CD4-positive, alpha-beta T cell treated with Interleukin-17A for 1 hour (primary cell): ENCODE measurements around the gene PAPOLB.

Source experiments
- DNase-seq: peaks from one replicate; pipeline ENCODE4 v3.0.0-alpha.2; 2020

PAPOLB gene

DNA sequence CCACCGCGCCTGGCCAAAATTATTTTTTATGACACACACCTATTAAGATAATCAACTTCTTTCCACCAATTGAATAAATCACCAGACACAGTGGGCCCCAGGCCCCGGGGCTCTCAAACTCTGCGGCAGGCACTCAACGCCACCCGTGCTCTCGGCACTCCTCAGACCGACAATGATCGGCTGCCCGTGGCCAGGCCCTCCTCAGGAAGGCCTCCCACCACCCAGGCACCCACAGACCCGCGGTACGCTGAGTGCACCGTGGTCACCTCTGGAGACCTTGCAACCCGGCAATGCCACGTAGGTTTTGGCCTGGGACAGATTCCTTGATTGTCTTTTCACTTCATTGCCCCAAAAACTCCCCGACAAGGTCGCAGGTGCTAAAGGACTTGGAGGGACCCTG, 14.8 kb upstream of the PAPOLB start:
- no peak for DNase-seq

DNA sequence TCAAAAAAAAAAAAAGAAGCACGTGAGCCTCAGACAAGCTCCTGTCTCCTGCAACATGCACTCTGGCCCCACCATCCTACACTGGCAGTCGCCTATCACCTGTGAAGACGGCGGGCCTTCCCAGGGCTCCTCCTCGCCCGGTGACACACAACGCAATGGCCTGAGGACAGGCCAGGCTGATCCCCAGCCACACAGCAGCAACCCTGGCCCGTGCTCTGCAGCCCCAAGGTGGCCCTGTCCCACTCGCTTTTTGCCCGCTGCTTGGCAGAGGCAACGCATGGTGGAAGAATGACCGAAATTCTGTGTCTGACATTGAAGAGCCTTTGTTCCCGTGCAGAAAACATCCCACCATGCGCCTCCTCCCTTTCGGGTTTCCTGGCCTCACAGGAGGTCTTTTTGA, 13.6 kb upstream of the PAPOLB start:
- no peak for DNase-seq

DNA sequence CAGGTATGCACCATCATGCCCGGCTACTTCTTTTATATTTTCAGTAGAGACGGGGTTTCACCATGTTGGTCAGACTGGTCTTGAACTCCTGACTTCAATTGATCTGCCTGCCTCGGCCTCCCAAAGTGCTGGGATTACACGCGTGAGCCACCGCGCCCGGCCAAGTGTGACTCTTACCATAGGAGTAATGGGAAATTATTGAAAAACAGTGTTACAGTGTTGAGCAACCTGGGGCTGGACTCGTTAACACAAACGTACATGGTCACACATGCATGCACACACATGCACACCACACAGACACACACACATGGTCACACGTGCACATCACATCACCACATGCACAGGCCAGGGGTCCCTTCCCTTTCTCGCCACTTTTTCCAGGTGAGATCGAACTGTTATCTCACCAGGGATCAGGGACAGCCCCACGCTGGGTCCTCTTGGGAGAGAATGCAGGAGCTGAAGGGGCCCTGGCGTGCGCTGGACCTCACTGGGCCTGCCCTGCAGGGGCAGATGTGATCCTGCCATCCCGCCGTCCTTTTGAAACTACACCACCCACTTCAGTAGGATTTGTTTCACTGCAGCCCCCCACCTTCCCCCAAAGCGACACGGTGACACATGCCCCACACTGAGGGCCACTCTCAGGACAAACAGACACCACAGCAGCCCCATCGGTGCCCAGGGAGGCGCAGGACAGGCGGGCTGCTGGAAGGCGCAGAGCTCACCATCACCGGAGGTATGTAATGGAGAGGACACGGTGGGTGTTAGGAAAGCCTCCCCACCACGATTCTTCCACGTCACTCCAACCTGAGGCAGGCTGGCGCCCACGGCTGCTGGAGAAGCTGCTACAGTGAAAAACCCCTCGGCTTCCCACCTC, 11.5 kb upstream of the PAPOLB start:
- no peak for DNase-seq

DNA sequence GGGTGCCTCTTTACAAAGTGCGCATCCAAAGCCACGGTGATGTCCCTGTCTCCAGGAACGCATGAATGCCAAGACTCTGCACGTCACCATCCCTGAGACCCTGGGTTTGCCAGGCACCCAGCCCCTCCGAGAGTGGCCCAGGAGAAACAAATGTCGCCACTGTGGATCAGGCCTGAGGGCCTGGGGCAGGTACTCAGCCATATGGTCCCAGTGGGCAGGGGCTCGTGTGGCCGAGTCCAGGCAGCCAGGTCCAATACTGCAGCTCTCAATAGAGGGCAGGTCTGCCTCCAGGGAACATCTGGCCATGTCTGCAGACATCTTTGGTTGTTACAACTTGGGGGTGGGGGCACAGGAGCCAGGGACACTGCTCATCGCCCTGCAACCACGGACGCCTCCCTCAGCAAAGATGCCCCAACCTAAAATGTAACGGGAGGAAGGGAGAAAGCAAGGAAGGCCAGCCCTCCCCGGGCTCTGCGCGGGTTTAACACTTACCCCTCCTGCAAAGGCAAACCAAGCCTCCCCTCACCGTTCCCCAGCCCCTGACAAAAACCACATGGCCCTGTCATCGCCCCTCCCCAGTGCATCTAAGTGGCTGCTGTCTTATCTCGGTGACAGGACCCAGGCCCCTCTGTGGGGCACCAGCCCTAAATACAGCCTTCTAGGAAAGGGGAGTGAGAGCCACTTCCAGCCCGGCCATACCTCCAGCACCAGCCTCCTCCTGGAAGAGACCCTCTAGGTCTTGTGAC, 10.3 kb upstream of the PAPOLB start:
- DNase-seq: no peak

DNA sequence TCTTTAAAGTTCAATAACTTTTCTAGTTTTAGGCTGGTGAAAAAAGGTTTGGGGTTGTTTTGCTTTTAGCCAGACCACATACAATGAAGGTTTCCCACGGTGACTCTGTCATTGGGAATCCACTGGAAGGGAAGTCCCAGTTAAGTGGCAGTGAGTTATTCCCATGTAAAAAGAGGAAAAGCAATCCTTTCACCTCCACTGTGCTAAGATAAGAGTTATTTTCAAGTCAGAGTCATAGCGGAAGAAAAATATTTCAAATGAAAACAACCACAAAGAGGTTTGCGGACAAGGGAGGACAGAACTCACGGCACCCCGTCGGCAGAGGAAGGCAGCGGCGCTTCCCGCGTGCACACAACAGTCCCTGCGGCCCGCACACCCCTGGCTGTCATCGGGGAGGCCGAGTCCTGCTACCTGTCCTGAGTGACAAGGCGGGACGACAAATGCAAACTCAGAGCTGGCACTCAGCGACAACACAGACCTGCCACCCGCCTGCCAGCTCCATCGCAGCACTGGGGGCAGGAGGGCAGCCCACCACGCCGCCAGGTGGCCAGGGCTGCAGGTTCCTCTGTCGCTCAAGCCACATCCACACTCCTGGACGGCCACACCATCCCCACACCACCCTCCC, 9.3 kb upstream of the PAPOLB start:
- DNase-seq: no peak

DNA sequence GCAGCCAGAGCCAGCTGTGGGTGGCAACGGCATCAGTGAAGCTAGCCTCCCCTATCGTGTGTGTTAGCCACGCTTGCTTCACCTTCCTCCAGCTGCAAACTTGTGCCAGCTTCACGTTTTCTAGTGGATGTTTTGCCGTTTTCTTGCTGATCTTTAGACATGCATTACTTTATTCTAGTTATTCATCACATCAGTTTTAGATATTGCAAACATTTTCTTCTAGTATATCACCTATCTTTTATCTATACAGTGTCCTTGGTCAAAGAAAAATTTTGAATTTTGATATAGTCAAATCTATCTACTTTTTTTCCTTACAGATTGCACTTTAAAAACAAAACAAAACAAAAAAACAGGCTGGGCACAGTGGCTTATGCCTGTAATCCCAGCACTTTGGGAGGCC, 6.7 kb upstream of the PAPOLB start:
- no peak for DNase-seq

DNA sequence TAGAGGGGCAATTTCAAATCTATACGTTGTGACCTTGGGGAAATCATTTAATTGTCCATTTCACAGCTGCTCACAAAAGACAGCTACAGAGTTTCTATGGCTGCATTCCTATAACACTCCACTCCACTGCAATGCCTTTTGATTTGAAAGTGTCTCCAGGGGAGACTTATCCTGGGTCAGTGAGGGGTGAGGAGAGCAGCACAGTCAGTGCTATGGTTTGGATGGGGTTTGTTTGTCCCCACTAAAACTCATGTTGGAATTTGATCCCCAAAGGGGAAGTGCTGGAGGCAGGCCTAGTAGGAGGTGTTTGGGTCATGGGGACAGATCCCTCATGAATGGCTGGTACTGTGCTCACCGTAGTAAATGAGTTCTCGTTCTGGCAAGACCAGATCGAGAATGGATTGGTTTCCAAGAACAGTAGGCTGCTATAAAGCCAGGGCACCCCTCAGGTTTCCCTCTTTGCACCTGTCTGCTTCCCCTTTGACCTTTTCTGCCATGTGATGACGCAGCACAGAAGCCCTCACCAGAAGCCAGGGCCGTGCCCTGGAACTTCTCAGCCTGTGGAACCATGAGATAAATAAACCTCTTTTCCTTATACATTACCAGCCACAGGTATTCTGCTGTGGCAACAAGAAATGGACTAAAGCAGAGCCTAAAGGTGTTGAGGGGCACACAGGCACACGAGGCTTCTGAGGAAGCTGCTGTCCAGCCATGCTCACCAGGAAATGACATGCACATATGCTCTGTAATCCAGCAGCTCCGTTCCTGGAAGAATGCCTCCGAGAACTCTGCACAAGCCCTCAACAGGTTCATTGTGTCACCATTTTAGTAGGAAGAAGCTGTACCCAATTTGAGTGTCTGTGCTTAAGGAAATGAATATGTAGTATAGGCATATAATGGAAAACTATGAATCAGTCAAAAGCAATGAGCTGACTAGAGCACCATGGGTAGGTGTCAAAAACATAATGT, 5.0 kb upstream of the PAPOLB start:
- DNase-seq: no peak

DNA sequence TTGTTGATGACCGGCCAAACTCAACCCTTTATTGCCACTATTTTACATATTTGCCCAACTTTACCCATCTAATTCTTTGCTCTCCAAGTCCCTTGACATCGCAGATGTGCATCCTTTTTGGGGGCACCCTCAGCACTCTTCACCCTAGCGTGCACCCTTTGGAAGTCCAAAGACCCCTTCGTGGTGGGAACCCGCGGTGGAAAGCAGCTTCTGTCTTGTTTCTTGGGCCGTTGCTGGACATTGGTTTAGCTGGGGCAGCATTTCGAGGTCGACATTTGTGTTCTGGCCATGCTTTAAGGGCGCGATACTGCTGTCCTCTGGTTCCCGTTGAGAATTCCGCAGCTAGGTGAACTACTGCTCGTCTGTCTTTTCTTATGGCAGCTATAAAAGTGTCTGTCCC, 326 bp upstream of the PAPOLB start:
- DNase-seq: no peak

DNA sequence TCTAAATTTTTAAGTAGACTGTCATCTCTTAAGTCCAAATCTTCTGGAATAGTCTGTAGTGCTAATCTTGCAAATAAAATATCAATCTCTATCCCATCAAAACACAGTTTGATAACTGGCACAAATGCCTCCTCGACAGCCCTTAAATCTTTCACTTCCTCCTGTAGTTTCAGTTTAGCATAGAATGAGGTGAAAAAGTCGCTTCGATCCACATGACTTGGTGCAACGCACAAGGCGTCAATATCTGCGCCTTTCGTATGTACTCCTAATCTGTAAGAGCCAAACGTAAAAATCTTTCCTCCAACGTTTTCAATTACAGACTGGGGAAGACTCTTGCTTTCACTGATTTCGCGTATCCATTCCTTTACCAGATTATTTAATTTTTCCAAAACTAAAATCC, 603 bp downstream of the PAPOLB start:
- no peak for DNase-seq

DNA sequence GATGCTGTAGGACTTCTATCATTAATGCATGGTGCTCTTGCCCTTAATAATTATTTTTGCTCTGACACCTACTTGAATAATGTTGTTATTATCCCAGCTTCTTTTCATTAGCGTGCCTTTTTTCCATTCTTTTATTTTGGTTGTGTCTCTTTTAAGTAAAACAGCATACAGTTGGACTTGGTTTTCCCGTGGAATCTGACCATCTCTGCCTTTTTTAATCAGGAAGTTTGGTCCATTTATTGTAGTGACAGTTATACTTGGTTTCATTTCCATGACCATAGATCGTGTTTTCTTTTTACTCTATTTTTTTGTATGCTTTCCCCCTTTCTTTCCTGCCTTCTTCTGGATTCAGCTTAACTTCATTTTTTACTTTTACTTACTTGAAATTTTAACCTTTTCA, 4.6 kb downstream of the PAPOLB start:
- DNase-seq: no peak

DNA sequence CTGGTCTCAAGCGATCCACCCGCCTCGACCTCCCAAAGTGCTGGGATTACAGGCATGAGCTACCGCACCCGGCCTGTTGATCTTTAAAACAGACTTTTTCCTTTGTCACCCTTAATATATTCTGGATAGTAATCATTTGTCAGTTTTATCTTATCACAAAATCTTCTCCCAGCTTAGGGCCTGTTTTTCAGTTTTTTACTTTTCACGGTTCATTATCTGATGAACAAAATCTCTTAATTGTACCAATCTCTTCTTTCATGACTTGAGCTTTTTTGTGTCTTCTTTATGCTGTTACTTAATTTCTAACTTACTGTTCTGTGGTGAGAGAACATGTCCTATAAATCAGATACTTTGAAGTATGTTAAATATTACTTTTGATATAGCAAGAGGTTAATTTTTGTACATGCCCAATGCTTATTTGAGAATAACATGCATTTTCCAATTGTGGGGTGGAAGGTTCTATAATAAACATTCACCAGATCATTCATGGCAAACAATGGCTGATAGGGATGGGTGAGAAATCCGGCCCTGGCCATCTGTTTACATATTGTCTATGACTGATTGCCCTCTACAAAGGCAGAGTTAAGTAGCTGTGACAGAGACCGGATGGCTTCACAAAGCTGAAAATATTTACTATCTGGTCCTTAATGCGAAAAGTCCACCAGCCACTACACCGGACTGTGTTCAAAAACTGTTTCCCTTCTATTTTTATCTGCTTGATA, 5.3 kb downstream of the PAPOLB start:
- no peak for DNase-seq

DNA sequence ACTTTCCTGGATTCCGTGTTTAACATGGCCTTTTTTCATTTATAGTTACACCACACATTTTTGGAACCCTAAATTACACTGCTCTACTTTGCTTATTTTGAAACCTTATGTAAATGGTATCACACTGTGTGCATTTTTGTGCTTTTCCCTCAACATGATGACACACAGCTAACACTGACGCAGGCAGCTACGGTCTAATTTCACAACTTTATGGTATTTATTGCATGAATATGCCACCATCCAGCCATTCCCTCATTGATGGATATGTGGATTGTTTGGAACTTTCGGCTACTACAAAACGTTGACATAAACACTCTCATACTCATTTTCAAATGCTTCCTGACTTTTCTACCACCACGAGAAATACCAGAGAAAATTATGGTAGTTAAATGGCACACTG, 6.9 kb downstream of the PAPOLB start:
- DNase-seq: no peak

DNA sequence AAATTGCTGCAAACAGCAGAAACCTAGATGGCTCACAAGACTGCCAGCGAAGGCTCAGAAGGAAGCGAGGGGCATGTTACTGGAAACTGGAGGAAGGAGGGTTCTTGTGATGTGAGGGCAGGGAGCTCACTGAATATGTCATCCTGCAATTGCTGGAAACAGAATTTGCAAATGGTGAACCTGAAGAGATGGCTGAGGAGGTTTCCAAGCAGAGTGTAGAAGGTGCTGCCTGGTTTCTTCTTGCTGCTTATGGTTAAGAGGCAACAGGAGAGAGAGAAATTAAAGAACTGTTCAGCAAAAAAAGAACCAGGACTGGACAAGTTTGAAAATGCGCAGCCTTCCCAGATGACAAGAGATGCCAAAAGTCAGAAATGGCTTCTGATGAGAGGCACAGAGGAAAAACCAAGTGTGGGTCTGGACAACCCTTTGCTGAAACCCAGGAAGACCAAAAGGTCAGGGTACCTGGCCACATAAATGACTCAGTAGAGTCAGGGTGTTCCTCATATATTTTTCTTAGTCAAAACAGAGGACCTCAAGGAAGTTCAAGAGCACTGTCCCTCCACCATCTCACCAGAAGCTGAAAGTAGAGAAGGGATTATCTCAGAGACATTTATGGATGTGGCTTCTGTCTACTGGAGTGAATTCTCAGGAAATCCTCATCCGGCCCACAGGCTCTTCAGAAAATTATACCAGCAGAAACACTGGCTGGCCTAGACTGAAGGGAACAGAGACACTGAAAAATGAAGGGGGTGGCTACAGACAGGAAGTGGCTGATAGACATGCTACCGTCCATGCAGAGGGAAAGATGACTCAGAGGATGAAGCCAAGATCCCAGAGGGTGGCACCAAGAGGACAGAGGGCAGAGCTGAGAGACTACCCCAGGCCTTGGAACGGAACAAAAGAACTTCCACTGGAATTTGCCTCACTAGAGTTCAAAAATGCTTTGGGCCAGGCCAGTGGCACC, 10.1 kb downstream of the PAPOLB start:
- DNase-seq: no peak

DNA sequence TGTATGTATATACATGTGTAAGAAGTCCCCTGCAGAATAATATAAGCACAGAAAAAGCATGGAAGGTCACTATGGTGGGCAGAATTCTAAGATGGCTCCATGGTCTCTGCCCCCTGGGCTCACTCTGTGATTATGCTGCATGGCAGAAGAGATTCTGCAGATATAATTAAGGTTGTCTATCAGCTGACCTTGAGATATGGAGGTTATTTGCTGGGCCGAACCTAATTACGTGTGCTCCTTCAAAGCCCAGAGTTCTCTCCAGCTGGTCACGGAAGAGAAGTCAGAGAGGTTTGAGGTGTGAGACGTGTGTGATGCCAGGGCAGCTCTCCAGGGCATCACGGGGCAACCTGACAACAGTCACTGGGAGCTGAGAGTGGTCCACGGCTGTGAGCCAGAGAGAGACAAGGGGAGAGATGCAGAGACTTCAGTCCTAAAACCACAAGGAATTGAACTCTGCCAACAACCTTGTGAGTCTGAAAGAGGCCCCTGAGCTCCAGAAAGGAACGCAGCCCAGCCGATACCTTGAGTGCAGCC, 11.5 kb downstream of the PAPOLB start:
- DNase-seq: no peak

DNA sequence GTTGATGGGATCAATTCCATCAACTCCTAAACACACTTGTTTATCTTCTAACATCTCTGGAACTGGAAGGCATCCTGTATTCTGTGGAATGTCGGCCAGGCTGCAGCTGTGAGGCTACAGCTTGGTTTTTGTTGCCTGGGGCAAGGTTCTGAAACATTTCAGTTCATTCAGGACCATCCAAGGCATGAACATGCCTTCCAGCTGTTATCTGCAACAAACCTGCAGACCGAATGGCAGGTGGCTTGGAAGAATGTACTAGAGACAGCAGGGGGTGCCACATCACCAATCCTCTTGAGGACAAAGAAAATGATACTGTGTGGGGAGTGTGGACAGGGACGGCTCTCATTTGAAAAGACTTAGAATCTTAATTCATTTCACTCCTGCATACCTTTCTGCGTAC, 12.4 kb downstream of the PAPOLB start:
- DNase-seq: peak; percentile 20

DNA sequence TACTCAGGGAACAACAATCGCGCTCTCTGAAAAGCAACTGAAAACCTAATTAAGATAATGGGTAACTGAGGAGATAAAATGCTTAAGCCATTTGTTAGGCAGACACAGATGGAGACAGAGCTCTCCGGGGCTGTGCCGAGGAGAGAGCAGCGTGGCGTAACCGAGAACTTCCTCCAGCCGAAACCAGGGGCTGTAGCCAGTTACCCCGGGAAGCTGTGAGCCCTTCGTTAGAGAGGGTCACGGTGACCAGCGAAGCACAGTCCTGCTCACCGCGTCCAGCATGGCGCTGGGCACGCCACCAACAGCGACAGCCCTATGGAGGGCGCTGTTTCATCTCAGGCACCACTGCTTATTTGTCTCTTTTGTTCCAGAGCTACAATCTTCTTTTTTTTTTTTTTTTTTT, 16.1 kb downstream of the PAPOLB start:
- DNase-seq: no peak

DNA sequence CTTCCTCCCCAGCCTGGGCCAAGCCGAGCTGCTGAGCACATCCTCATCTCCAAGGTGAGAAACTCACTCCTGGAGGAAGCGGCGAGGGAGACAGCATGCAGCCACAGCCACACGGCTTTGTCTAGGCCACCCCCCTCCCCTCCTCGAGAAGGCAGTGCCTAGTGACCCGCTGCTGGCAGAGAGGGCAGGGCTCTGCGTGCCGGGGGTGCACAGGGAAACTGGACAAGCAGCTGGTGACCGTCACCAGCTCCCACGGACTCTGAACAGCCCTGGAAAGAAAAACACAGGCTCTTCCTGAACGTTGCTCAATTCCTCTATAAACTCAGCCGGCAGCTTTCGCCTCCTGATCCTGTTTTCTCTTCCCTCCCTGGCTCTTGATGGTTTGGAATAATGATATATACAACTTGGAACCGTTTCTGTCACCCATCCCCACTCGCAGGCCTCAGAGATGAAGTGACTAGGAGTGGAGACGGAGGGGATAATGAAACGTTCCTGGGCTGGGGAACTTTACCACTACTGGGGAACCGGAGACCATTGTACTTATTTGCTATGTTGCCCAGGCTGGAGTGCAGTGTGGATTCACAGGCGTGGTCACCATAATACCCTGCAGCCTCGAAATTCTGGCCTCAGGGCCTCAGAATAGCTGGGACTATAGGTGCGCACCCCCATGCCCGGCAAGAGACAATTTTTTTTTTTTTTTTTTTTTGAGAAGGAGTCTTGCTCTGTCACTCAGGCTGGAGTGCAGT, 19.3 kb downstream of the PAPOLB start:
- DNase-seq: no peak

DNA sequence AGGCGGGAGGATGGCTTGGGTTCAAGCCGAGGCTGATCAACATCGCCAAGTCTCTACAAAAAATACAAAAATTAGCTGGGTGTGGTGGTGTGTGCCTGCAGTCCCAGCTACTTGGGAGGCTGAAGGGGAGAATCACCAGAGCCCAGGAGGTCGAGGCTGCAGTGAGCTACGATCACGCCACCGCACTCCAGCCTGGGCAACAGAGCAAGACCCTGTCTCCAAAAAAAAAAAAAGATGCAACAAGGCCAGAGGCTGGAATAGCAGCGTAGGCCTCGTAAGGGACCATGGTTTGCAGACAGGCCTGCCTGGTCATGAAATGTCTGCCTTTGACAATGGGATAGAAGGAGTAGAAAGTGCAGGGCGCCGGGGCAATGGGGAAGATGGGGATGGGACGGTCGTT, 20.0 kb downstream of the PAPOLB start:
- no peak for DNase-seq

DNA sequence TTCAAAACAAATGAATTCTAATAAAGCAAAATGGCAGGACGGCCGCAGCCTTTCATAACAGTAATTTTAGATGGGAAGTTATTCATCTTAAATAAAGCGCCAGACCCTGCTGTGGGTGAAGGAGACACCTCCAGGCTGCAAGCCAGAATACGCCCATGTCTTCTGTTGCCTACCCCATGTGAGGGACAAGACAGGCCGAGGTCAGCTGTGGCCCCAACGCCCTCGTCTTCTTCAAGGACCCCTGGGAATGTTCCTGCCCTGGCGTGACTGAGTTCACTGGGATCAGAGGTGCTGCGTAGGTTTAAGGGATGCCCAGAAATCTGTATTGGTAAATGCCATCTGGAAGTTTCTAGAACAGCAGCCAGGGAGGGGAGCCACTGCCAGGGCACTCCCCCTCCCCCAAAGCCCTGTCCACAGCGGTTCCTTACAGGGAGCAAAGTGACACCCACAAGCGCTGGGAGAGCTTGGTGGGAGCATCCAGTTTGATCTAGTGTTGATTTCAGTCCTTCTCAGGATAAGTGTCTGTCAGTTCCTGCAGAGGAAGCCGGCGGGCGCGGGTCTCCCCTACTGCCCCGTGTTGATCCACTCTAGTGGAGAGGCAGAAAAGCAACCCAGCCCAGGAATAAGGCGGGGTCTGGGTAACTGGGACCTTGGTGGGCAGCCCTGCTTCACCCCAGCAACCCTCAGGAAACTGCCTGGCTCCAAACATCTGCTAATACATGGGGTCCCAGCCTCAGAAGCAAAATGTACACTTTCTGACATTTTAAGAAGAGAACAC, 20.6 kb downstream of the PAPOLB start:
- no peak for DNase-seq
